GM18498 (cell line): ENCODE results near the gene GPC6.

Experiments
- ATAC-seq: cut with Tn5 transposase; IDR thresholded peaks from one replicate; pipeline ENCODE4 v1.9.1; 2021; ENCODE audit warnings: mild to moderate bottlenecking, moderate library complexity; ENCODE audit not compliant: unreplicated experiment

The GPC6 gene

GRCh38 chr13:94359875-94360274 is 1133.3 kb downstream of the GPC6 start:
- ATAC-seq, result no peak

GRCh38 chr13:94362411-94362909 is 1135.9 kb downstream of the GPC6 start:
- ATAC-seq, result peak; percentile 98

DNA sequence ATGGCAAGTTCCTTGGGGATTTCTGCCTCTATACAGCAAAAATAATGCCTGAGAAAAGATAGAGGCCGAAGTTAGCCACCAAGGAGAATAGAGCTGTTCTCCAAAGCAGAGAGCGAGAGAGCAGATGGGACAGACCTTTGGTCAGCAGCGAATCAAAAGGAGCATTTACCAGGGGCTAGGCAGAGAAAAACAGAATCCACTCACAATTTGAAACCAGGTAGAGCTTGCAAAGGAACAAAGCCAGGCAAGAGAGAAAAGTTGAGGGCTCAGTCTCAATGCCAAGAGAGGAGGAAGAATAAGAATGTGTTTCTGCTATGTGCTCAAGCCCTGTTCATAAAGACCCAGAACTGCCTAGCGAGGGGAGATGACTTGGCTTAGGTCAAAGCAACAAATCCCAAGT is 1140.1 kb downstream of the GPC6 start:
- no peak for ATAC-seq

DNA sequence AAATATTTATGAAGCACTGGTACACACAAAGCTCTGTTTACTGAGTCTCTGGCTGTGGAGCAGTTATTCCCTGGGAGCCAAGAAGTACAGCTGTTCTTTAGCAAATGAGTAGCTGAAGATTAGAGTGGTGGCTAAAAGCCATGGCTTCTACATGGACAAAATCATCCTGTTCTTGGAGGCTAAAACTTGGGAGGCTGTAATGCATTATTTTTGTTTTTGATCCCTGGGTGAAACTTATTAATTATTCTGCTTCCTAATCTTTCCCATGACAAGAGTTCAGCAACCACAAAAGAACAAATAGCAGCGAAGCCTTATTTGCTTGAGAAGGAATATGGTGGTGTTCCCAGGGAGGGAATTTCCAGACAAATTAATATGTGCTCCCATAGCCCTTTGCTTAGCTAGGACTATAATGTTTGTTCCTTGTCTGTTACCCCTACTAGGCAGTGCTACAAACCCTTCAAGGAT is 1143.4 kb downstream of the GPC6 start:
- ATAC-seq, result no peak

DNA sequence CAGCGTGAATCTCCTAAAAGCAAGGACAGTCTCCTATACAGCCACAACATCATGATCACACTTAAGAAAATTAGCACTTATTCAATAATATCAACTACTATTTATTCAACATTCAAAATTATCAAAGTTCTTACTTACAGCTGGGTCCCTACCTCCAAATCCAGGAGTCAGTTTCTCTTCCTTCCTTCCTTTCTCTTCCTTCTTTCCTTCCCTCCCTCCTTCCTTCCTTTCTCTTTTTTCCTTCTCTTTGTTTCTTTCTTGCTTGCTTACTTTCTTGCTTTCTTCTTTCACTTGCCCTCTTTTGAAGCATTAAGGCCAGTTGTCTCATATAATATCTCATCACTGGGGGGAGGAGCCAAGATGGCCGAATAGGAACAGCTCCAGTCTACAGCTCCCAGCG is 1145.2 kb downstream of the GPC6 start:
- no peak for ATAC-seq

DNA sequence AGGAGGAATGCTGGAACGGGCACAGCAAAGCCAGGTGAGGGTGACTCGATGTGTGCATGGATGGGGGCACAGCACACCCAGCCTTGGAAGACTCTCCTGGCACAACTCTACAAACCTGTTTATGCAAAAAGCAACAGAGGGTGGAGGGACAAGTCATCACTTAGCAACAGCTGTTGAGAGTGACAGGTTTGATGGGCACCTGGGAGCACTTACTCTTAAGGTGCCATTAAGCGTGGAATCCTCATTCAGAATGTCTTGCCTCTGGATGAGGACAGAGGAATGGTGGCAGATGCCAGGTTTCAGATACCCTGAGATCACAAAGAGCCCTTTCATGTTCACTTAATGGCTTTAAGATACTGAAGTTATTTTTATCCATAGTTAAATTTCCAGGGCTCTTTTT is 1155.9 kb downstream of the GPC6 start:
- ATAC-seq, result no peak

DNA sequence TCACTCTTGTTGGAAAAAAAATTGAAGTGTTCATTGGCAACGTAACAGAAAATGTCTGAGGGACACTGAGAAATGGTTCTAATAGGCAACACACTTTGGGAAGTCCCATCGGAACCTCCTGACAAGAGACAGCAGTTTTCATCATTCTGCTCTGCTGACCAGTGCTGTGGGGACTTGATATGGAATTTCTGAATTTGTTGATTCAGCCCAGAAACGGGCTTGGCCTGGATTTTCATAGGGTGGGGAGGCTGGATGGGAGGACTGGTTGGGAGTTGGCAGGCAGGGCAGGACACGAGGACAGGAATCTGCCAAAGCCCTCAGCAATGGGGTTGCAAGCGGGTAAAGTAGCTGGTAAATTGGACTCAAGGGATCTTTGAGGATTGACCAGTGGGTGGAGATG is 1156.4 kb downstream of the GPC6 start:
- no peak for ATAC-seq

DNA sequence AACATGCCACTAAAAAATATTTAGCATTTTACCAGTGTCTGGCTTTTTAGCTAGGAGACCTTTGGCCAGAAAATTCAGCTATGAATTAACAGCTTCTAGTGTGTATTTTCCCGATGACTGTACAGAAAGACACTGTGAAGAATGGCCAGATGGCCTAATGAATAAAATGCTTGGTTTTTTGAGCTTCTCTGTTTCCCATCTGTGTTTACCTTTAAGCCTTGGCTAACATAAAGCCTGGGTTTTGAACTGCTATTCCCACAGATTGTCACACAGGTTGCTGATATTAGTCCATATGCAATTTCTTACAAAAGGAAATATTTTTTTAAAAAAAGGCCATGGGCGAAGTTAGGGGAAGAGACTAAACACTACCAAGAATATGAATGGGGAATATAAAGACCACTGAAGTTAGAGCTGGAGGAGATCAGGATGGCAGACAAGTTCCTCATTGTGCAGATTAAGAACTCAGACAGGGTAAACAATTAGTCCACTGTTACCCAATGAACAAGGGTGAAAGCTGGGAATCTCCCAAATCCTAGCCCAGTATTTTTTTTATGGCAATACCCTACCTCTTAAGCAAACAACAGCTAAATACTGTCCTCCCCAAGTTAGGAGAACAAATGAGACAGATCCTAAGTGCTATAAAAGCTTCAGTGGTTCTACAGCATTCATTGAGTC is 1157.8 kb downstream of the GPC6 start:
- ATAC-seq, result no peak

DNA sequence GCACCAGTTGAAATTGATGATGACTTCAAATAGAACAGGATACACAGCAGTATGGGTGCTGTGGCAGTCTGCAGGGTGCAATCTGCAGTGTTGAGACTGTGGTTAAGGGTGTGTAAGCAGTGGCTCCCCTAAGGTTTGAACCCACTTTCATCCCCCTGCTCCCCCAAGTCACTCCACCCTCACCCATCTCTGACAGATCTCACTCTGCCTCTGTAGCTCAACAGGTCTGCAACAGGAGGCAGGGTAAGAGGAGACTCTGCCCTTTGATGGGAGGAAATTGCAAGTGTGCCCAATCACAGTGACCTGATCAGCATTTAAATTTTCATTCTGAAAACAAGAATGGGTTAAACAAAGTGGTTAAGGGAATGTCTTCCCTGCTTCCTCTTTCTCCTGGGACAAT is 1160.4 kb downstream of the GPC6 start:
- ATAC-seq, result no peak

DNA sequence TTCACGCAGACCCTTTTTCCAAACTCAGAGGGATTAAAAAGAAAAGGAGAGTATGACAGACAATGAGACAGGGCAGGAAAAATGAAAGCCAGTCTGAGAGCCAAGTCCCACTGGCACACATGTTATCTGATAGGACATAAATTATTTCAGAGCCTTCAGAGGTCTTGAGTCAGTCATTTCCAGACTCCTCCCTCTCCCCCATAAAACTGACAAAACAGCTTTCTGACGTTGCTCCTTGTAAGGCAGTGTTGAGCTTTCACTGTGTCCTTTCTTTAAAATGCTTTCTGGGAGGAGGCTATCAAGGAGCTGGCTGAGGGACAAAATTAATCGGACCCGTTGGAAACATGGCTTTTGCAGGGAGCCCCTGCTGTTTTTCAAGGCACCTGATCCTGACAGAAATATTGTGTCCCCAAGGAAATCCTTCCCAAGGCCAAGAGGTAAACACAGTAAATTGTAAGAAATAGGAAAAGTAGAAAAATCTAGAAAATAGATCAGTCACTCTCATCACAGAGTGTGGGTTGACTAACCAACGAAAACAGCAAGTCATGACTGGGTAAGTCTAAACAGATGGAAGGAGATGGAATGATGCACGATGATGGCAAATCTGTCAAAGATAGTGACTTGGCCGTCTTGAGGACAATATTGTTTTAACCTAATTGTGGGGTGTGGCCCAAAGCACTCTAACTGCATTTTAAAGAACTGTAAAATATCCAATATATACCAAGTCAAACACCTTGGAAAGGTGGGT is 1163.2 kb downstream of the GPC6 start:
- no peak for ATAC-seq

DNA sequence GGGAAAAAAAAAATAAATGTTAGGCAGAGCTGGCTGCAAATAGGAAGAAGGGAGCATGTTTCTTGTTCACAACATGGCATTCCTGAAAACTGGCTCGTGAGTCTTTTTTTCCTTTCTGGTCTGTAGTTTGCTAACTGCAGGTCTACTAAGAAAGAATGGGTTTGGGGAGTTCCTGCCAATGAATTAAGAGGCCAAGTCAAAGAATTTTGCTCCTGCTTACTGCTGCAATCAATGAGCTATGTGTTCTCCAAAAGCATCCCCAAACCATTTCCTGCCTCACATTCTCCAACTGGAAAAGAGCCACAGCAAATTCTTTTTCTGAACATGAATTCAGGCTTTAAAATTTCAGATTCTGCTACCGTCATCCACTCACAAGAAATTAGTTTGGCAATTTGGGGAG is 1164.3 kb downstream of the GPC6 start:
- ATAC-seq, result no peak

- no peak for ATAC-seq
Measured at GRCh38 chr13:94394723-94395122, 1168.1 kb downstream of the GPC6 start.

GRCh38 chr13:94395860-94396259 is 1169.3 kb downstream of the GPC6 start:
- ATAC-seq, result no peak

GRCh38 chr13:94399812-94400211 is 1173.2 kb downstream of the GPC6 start:
- no peak for ATAC-seq

DNA sequence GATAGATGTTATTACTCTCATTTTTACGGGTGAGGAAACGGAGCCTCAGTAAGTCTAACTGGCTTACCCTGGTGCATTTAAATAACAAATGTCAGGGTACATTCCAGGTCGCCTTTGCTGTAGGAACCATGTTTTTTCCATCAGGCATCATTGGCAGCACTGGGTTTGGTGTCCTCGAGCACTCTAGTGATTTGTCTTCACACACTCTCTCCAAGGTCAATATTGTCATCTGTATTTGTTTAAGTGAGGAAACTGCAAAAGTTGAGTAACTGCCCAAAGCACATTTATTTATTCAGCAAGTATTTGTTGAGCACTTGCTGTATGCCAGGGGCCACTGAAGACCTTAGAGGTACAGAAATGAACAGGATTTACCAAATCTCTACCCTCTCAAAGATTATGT is 1174.3 kb downstream of the GPC6 start:
- ATAC-seq, result no peak

GRCh38 chr13:94408314-94409036 is 1181.9 kb downstream of the GPC6 start:
- ATAC-seq, result no peak

- no peak for ATAC-seq
Measured at GRCh38 chr13:94411747-94412146, 1185.1 kb downstream of the GPC6 start.

DNA sequence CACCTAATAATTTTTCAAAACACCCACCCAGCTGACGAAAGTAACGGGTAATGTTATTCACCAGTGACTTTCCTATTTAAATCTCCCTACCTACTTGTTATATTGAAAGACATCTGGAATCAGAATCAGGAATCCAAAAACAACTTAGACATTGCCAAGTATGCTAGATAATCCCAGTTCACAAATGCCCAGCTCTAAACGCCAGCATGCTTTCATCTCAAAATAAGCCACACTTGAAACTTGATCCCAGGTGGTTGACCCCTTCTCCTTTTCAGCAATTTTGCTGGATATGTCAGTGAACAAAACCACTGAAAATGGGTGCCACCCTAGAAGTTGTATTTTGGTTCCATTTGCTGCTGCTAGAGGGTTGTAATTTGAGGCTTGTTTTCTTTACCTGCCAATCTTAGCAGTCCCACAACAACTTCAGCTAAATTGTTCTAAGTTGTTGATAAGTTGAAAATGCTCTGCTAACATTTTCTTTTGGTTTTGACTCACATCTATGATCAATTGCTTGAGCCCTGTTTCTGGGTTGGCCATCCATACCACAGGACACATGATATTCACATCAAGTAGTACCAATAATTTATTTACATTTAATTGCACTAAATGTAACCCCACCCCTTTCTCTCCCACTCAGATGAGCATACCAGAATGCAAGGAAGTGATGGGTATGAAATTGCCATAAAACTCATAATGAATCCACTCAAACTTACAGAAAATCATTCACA is 1186.4 kb downstream of the GPC6 start:
- no peak for ATAC-seq

GRCh38 chr13:94413598-94413944 is 1187.0 kb downstream of the GPC6 start:
- no peak for ATAC-seq

DNA sequence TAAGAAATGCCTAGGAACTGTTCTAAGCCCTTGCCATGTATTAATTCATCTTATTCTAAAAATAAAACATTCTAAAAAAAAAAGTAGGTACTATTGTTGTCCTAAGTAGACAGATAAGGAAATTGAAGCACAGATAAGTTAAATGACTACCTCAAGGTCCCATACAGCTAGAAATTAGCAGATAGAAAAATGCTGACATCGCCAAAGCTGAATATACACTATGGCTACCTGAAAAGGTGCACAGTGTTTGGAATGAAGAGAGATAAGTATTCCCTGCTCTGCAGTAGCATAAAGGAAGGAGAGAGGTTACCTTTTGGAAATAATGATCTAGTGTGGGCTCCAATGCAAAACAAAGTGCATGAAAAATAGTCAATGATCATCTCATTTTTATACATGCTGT is 1187.5 kb downstream of the GPC6 start:
- no peak for ATAC-seq

- no peak for ATAC-seq
Measured at GRCh38 chr13:94414708-94415107, 1188.1 kb downstream of the GPC6 start.
